Caco-2 (cell line): Measurements from ENCODE around the gene SYT6. TPM values are rescaled to one million over a fixed set of nuclear protein-coding genes. Genes with fewer than 3 reads are reported as not detected.

ENCODE experiments used
- BruUV-seq: library from RNA; stranded (reverse); fragments of 400-500 nt; replicated peaks from 2 replicates; lab custom pipeline; 2021; lab: Mats Ljungman, UMichigan
- CTCF ChIA-PET: fragments of 300-600 bp; sonication (Branson Sonifier 250); formaldehyde crosslinking; loops from one replicate; lab custom pipeline; 2022; ENCODE audit warnings: antibody characterized with exemption; lab: Charles Lee
- POLR2A ChIA-PET: fragments of 300-600 bp; sonication (Branson Sonifier 250); formaldehyde crosslinking; loops from one replicate; lab custom pipeline; 2022; ENCODE audit warnings: antibody characterized with exemption; lab: Charles Lee
- DNase-seq, 2 experiments: peaks; one replicate each; pipeline versions ENCODE4 v3.0.0 to v3.0.0-alpha.2; 2020 to 2022
- H3K27me3 ChIP-seq: replicated peaks from 2 replicates; pipeline ENCODE4 v1.6.0; 2011; ENCODE audit warnings: low read length; ENCODE audit not compliant: control insufficient read depth, insufficient read depth
- H3K36me3 ChIP-seq: 2 replicates; pipeline ENCODE4 v1.5.1; 2011; ENCODE audit warnings: low read length; ENCODE audit not compliant: control insufficient read depth, insufficient read depth
- H3K4me1 ChIP-seq: fragments of 250-450 bp; sonication (Bioruptor Pico); 2 replicates; pipeline ENCODE4 v1.5.1; 2020; ENCODE audit warnings: mild to moderate bottlenecking
- H3K4me3 ChIP-seq: 2 replicates; pipeline ENCODE4 v1.5.1; 2011; ENCODE audit warnings: low read depth, mild to moderate bottlenecking, control low read depth, low read length
- H3K9me3 ChIP-seq: fragments of 250-450 bp; sonication (Bioruptor Pico); 2 replicates; pipeline ENCODE4 v1.5.1; 2020; ENCODE audit warnings: mild to moderate bottlenecking, moderate library complexity
- H3K27ac Mint-ChIP-seq: one replicate; pipeline ENCODE4 v1.8.0; 2022; ENCODE audit warnings: mixed read lengths; ENCODE audit not compliant: unreplicated experiment
- H3K27me3 Mint-ChIP-seq: one replicate; pipeline ENCODE4 v1.8.0; 2022; ENCODE audit warnings: mixed read lengths; ENCODE audit not compliant: insufficient read depth, unreplicated experiment
- H3K36me3 Mint-ChIP-seq: one replicate; pipeline ENCODE4 v1.8.0; 2022; ENCODE audit warnings: mild to moderate bottlenecking, mixed read lengths; ENCODE audit not compliant: insufficient read depth, unreplicated experiment
- H3K4me1 Mint-ChIP-seq: one replicate; pipeline ENCODE4 v1.8.0; 2022; ENCODE audit warnings: low read depth, mixed read lengths; ENCODE audit not compliant: unreplicated experiment
- H3K4me3 Mint-ChIP-seq: one replicate; pipeline ENCODE4 v1.8.0; 2022; ENCODE audit warnings: mild to moderate bottlenecking, moderate library complexity, mixed read lengths; ENCODE audit not compliant: unreplicated experiment
- H3K9me3 Mint-ChIP-seq: one replicate; pipeline ENCODE4 v1.8.0; 2022; ENCODE audit warnings: mixed read lengths; ENCODE audit not compliant: unreplicated experiment
- CTCF ChIP-seq, 2 experiments: fragments of 200-600 bp in 1 of 2; IDR thresholded peaks; 1 replicate in 1 of 2; 2 replicates in 1 of 2; pipeline versions ENCODE4 v1.5.1 to v1.8.0; 2011 to 2022; ENCODE audit warnings: antibody characterized with exemption in 1 of 2, control low read depth in 1 of 2, inconsistent platforms in 1 of 2, low read depth in 1 of 2, low read length in 1 of 2, mild to moderate bottlenecking in 1 of 2, moderate library complexity in 1 of 2; ENCODE audit not compliant: insufficient read depth in 1 of 2, severe bottlenecking in 1 of 2, unreplicated experiment in 1 of 2
- intact Hi-C: fragments of 100-400 bp; cut with micrococcal nuclease; formaldehyde crosslinking; loops from one replicate; pipeline ENCODE4 v1.10.0; 2022; ENCODE audit not compliant: unreplicated experiment
- total RNA-seq: library from RNA; stranded (reverse); gene quantifications from 2 replicates; pipeline ENCODE4 v1.2.3, GENCODE V29; 2022

Gene SYT6
- total RNA-seq, 1 experiment from 2014 or later: 0.32 TPM

GRCh38 chr1:114090738-114091505, 62.7 kb downstream of the SYT6 start:
- no peaks in the 10 kb centered on the region for H3K4me1 Mint-ChIP-seq
- H3K4me3 Mint-ChIP-seq: no peak overlapping the region
- Histone ChIP-seq H3K36me3 (no peaks in the 10 kb centered on the region), H3K4me1 (peaks cover 6% of the 10 kb centered on the region; the same call in 1 of the 2 replicates), H3K9me3 (no peaks in the 10 kb centered on the region), H3K27me3 (no peaks in the 10 kb centered on the region), H3K4me3 (no peak overlapping the region)
- BruUV-seq: no TSS peak
- no peaks in the 10 kb centered on the region for H3K27me3 Mint-ChIP-seq
- CTCF ChIA-PET: no interaction called here
- no peaks in the 10 kb centered on the region for H3K36me3 Mint-ChIP-seq
- no peak overlapping the region for H3K27ac Mint-ChIP-seq
- DNase-seq: no peak
- POLR2A ChIA-PET: no interaction called here
- no peaks in the 10 kb centered on the region for H3K9me3 Mint-ChIP-seq
- TF ChIP-seq CTCF (IDR thresholded peaks at IDR 0.05; ENCODE audit: insufficient read depth in 1 of 2, low read depth in 1 of 2, low read length in 1 of 2, severe bottlenecking in 1 of 2, unreplicated experiment in 1 of 2): no peak
- intact Hi-C loops: no loop called here

- TF ChIP-seq CTCF (IDR thresholded peaks at IDR 0.05; ENCODE audit: insufficient read depth in 1 of 2, low read depth in 1 of 2, low read length in 1 of 2, severe bottlenecking in 1 of 2, unreplicated experiment in 1 of 2): no peak
- BruUV-seq: no TSS peak
- H3K27me3 ChIP-seq: no peaks in the 10 kb centered on the region
- H3K4me1 ChIP-seq: peaks cover 6% of the 10 kb centered on the region; the same call in 1 of the 2 replicates
- intact Hi-C loops: no loop called here
- H3K9me3 Mint-ChIP-seq: no peaks in the 10 kb centered on the region
- CTCF ChIA-PET: no interaction called here
- no peaks in the 10 kb centered on the region for H3K36me3 ChIP-seq
- H3K4me1 Mint-ChIP-seq: no peaks in the 10 kb centered on the region
- no peaks in the 10 kb centered on the region for H3K27me3 Mint-ChIP-seq
- no peak for DNase-seq
- no peaks in the 10 kb centered on the region for H3K9me3 ChIP-seq
- no peaks in the 10 kb centered on the region for H3K36me3 Mint-ChIP-seq
- POLR2A ChIA-PET: no interaction called here
- no peak overlapping the region for H3K27ac Mint-ChIP-seq
- H3K4me3 ChIP-seq: no peak overlapping the region
- H3K4me3 Mint-ChIP-seq: no peak overlapping the region
Observed at GRCh38 chr1:114089502-114090138, 64.0 kb downstream of the SYT6 start.

GRCh38 chr1:114088392-114089299, 65.0 kb downstream of the SYT6 start:
- H3K27me3 ChIP-seq: no peaks in the 10 kb centered on the region
- peaks cover 6% of the 10 kb centered on the region; the same call in 1 of the 2 replicates for H3K4me1 ChIP-seq
- Mint-ChIP-seq H3K36me3 (peaks cover 6% of the 10 kb centered on the region), H3K4me3 (no peak overlapping the region), H3K27me3 (no peaks in the 10 kb centered on the region), H3K4me1 (no peaks in the 10 kb centered on the region), H3K9me3 (no peaks in the 10 kb centered on the region), H3K27ac (no peak overlapping the region)
- no peak for TF ChIP-seq CTCF (IDR thresholded peaks at IDR 0.05; ENCODE audit: insufficient read depth in 1 of 2, low read depth in 1 of 2, low read length in 1 of 2, severe bottlenecking in 1 of 2, unreplicated experiment in 1 of 2)
- no peak overlapping the region for H3K4me3 ChIP-seq
- DNase-seq: no peak
- CTCF ChIA-PET: no interaction called here
- intact Hi-C loops: no loop called here
- BruUV-seq: no TSS peak
- no peaks in the 10 kb centered on the region for H3K9me3 ChIP-seq
- POLR2A ChIA-PET: no interaction called here
- H3K36me3 ChIP-seq: no peaks in the 10 kb centered on the region
